HCEC 1CT (cell line): ENCODE measurements around the gene RNASEH2A.

ENCODE experiments used
- DNase-seq: peaks from one replicate; pipeline ENCODE4 v3.0.0-alpha.2; 2017

RNASEH2A gene

DNA sequence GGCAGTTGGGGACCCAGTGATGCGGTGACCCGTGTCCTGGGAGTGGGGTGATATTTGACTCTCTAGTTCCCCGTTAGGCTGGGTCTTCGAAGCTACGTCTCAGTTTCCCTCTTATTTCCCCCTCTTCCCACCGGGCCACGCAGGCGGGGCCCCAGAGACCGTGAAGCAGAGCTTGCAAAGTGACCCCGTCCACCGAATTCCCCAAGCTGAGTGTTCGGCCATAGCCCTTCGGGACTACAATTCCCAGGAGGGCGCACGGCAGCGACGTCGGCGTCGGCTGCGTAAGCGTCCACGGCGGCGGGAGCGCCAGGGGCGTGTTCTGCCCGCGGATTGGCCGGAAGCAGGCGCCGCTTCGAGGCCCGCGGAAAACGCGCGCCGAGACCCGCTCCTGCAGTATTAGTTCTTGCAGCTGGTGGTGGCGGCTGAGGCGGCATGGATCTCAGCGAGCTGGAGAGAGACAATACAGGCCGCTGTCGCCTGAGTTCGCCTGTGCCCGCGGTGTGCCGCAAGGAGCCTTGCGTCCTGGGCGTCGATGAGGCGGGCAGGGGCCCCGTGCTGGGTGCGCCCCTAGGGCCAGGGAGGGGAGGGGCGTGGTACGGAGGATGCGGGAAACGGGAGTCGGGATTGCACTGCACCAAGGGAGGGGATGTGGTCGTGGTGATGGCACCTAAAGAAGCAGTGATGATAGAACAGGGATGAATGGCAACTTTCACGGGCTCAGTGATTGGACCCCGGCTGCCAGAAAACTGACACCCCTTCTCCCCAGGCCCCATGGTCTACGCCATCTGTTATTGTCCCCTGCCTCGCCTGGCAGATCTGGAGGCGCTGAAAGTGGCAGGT is at the start of gene RNASEH2A:
TSS of gene RNASEH2A (plus strand) at position 343 of the 840 bp plus-strand sequence. CDS start at position 433, 90 bp downstream.
- peak; percentile 91 for DNase-seq

DNA sequence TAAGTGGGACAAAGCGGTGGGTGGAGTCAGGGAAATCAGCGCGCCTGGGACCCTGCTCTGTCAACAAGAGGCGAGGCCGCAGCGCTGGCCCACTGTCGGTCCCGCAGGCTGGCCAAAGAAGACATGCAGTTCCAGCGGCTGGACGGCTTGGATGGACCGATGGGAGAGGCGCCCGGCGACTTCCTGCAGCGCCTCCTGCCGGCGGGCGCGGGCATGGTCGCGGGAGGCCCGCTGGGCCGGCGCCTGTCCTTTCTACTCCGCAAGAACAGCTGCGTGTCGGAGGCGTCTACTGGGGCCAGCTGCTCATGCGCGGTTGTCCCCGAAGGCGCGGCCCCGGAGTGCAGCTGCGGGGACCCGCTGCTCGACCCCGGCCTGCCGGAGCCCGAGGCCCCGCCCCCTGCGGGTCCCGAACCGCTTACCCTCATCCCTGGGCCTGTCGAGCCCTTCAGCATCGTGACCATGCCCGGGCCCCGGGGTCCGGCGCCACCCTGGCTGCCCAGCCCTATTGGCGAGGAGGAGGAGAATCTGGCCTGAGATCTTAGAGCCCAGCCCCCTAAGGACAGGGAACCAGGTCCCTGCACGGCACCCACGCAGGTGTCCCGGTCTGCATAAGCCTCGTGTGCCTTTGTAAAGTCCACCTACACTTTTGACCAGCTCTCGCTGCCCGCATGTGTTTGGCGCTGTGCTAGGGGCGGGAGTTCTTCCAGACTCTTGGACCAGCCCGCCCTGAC is 48.7 kb upstream of the RNASEH2A start:
- peak; percentile 74 for DNase-seq

DNA sequence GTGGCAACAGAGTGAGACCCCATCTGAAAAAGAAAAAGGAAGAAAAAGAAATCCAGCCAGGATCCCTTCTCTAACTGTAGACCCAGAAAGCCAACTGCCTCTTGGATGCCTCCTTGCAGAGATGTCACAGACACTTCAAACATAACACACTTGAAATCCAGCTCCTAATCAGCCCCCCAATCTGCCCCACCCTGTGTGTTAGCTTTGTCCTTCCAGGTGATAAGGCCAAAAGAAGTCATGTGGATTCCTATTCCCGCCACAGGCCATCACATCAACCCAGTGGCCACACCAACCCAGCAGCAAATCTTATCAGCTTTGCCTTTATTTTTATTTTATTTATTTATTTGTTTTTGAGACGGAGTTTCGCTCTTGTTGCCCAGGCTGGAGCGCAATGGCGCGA is 46.7 kb upstream of the RNASEH2A start:
- DNase-seq, result no peak

DNA sequence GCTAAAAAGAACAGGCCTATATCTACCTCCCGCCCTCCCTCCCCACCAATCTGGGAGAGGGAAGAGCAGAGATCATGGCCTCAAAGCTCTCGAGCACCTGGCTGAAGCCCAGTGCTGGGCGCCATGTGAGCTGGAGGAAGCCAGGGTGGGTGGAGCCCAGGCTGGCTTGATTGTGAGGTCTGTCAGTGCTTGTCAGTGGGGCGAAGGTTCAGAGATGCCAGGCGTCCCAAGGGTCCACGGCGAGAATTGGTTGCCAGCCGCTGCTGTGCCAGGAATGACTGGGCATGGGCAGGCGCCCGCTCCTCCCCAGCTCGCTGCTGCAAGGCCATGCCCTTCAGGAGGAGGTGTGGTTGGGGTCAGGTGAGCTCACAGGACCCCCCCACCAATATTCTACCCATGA is 43.3 kb upstream of the RNASEH2A start:
- no peak for DNase-seq

DNA sequence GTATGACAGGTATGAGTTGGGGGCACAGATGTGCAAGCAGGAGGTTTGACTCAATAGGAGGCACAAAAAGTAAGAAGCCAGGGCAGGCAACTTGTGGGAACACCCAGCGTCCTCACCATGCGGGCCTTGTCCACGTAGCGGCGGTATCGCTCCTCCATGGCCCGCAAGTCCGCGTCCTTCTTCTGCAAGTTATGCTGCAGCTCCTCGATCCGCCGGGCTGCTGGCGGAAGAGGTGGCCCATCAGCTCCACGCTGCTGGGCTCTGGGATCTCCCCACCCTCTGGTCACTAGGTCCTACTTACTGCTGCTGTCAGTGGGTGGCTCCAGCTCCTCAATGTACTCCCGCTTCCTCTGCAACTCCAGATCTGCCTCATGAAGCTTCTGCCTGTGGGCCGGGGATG is 41.7 kb upstream of the RNASEH2A start:
- no peak for DNase-seq

- peak; percentile 66 for DNase-seq
These were observed 40.3 kb upstream of the RNASEH2A start for GRCh38 chr19:12766051-12766521.

- no peak for DNase-seq
These were observed 39.2 kb upstream of the RNASEH2A start for GRCh38 chr19:12767150-12767549.

DNA sequence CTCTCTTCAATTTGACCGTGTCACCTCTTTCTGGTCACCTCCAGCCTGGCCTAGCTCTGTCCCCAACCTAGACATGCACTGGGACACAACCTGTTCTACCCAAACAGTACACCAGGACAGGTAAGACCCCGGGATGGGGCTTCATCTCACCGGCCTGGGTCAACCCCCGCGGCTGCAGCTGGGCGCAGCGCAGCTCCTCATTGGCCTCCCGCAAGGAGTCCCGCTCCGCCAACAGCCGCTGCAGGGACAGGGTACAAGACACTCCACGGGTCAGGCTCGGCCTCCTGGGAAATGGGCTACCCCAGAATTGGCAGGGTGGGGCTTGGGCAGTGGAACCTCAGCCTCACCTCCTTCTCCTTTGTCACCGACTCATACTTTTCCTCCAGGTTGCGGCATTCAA is 38.7 kb upstream of the RNASEH2A start:
- DNase-seq, result no peak

GRCh38 chr19:12769689-12770088 is 36.7 kb upstream of the RNASEH2A start:
- no peak for DNase-seq

GRCh38 chr19:12770922-12771321 is 35.5 kb upstream of the RNASEH2A start:
- DNase-seq, result no peak

GRCh38 chr19:12772323-12772722 is 34.1 kb upstream of the RNASEH2A start:
- no peak for DNase-seq

DNA sequence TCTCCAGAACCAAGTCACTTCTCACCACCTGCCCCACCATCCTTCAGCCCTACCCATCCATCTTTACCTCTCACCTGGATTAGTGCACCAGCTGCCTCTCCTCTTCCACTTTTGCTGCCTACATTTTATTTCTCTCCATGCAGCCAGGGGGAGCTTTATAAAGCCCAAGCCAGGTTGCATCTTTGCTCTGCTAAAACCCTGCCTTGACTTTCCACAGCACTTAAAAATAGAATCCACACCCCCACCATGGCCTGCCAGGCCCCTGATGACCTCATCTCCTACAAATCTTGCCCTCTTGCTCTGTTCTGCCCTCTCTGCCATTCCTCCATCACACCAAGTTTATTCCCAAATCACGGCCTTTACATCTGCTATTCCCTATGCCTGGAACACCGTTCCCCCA is 32.8 kb upstream of the RNASEH2A start:
- peak; percentile 34 for DNase-seq

DNA sequence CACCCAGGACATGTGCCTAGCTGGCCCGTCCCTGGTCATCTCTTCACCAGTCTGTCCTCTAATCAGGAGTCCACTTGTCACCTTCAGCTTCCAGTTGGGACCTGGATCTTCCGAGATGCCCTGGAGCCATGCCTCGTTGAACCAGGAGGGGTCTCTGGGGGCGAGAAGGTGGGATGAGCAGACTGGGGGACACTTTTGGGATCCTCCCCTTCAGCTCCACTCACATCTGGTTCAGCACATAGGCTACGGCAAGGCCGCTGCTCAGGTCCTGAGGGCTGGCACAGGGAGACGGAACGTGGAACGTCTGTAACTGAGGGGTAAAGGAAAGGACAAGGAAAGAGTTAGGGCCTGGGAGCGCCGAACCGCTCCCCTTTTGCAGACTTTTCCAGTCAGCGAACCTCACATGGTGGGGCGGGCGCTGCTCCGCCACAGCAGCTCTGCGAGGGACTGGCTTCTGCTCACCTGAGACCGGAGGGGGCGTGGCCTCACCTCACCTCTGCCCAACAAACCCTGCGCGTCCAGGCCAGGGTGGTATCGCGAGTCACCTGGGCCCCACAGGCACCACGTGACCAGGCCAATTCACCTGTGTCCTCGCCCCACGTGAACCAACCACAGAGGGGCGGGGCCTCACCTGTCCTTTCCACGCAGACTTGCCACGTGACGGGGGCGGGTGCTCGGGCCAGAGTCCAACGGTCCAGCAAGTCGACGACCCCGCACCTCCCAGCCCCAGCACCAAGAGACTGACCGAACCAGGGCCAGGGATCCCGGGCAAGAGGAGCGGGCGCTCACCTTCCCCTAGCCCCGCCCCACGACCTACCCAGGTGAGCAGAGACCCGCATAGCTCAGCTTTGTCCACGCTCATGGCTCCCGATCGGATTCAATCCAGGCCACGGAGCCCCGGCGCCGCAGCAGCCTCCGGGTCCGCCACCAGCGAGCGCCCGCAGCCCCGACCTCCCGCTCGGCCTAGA is 31.5 kb upstream of the RNASEH2A start, which contains the start of gene HOOK2:
TSS of gene HOOK2 (minus strand) at position 965 of the 968 bp plus-strand sequence. CDS start at position 862, 103 bp downstream.
- DNase-seq, result no peak

GRCh38 chr19:12777217-12778016 is 29.0 kb upstream of the RNASEH2A start:
- DNase-seq, result peak; percentile 68

DNA sequence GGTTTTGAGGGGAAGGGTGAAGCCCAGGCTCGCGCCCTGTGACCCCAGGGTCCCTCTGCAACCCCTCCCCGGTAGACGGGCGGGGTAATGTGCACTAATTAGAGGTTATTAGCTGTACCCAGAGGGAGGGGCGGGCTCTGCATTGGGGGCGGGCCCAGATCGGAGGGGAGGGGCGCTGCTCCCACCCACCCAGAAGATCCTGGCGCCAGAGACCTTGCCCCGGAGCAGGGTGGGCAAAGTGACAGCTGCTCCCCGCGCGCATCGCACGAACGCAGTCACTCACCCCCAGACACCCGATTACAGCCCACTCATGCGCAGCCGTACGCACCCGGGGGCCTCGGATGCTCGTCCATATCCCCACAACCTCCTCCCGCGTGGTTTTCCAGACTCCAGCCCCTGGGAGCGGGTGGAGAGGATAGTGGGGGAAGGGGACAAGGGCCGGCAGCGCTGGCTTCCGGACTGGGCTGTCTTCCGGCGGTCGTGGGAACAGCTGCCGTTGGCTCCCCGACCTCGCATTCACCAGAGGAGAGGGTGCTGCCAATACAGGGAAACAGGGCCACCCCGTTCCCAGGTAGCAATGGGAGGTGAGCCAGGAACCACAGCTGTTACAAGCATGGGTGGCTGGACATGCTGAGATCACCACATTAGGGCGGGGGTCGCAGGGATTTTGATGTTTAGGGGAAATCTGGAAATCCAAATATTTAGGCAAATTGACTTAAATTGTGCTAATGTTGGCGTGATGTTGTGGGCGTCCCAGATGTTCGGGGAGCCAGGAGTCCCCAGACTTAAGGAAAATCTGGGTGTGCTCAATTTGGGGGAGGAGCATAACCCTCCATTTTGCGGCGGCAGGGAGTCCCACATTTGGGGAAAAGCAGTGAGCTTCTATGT is 28.1 kb upstream of the RNASEH2A start:
- peak; percentile 69 for DNase-seq

DNA sequence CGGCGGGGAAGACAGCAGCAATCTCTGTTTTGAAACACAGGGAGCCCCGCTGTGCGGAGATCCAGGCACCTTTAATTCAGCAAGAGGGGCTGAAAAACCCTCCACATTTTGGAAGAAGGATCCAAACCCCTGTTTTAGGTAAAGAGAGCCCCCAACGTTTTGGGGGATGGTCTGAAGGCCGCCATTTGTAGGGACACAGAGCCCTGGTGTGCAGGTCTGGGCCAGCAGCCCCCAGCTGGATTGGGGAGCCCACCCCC is 27.6 kb upstream of the RNASEH2A start:
- no peak for DNase-seq

DNA sequence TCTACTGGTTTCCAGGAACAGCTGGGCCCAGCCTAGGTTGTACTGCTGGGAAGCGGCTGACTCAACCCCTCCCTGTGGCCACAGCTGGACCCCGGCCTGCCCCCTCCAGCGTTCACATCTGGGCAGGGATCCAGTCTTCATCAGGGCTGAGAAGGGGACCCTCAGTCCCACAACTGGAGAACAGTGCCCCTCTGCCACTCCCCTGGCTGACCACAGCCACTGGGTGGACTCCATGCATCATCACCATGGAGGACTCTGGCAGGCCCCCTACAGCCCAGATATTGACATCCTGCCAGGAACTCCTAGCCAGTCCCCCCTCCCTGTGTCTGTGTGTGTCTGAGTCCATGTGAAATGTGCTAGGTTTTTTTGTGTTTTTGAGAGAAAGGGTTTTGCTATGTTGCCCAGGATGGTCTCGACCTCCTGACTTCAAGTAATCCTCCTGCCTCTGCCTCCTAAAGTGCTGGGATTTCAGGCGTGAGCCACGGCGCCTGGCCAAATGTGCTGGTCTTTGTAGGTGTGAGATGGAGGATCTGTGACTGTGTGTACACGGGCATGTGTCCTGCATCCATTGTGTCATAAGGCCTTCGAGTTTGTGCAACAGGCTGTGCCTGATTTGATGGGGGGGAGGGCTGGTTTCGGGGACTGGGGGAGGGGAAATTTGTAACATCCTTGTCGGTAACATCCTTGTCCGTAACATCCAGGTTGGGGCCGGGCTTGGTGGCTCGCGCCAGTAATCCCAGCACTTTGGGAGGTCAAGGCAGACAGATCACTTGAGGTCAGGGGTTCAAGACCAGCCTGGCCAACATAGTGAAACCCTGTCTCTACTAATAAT is 27.0 kb upstream of the RNASEH2A start:
- peak; percentile 71 for DNase-seq

GRCh38 chr19:12782174-12782423 is 24.3 kb upstream of the RNASEH2A start:
- DNase-seq, result no peak

GRCh38 chr19:12782424-12783290 is 23.7 kb upstream of the RNASEH2A start:
- peak; percentile 63 for DNase-seq
